ENCODE data around the gene TPO.
"Not testable (repeated sequence)": the region's sequence is repeated elsewhere in the genome, so short reads cannot be mapped to it uniquely, and the experiment has no call there.

Gene TPO

GRCh38 chr2:1406434-1406833 is 6.8 kb upstream of the TPO start:
- DNase-seq, result no peak

- DNase-seq, result peak; percentile 33
Measured at GRCh38 chr2:1407950-1408675, 5.2 kb upstream of the TPO start.

GRCh38 chr2:1414121-1414520 is 858 bp downstream of the TPO start:
- no peak for DNase-seq

- not testable (repeated sequence) for DNase-seq
Measured at GRCh38 chr2:1414901-1415300, 1.6 kb downstream of the TPO start.

GRCh38 chr2:1415501-1415900 is 2.2 kb downstream of the TPO start:
- DNase-seq, result no peak

GRCh38 chr2:1418566-1418965 is 5.3 kb downstream of the TPO start:
- DNase-seq, result no peak

GRCh38 chr2:1420746-1421480 is 7.7 kb downstream of the TPO start:
- DNase-seq, result no peak

GRCh38 chr2:1421731-1422130 is 8.5 kb downstream of the TPO start:
- DNase-seq, result peak; percentile 53

GRCh38 chr2:1422131-1422530 is 8.9 kb downstream of the TPO start:
- no peak for DNase-seq

- DNase-seq, result no peak
Measured at GRCh38 chr2:1422716-1423285, 9.5 kb downstream of the TPO start.

- DNase-seq, result no peak
Measured at GRCh38 chr2:1427086-1427485, 13.8 kb downstream of the TPO start.

GRCh38 chr2:1429895-1430294 is 16.6 kb downstream of the TPO start:
- DNase-seq, result no peak

GRCh38 chr2:1430491-1430890 is 17.2 kb downstream of the TPO start:
- DNase-seq, result no peak

GRCh38 chr2:1431886-1432400 is 18.7 kb downstream of the TPO start:
- DNase-seq, result no peak

GRCh38 chr2:1432726-1433125 is 19.5 kb downstream of the TPO start:
- no peak for DNase-seq

- DNase-seq, result no peak
Measured at GRCh38 chr2:1436369-1436768, 23.1 kb downstream of the TPO start.

GRCh38 chr2:1437101-1437500 is 23.8 kb downstream of the TPO start:
- DNase-seq, result no peak

- DNase-seq, result no peak
Measured at GRCh38 chr2:1437537-1437936, 24.3 kb downstream of the TPO start.

GRCh38 chr2:1438972-1439371 is 25.7 kb downstream of the TPO start:
- no peak for DNase-seq

GRCh38 chr2:1440581-1440980 is 27.3 kb downstream of the TPO start:
- no peak for DNase-seq

- no peak for DNase-seq
Measured at GRCh38 chr2:1446301-1446700, 33.0 kb downstream of the TPO start.

- no peak for DNase-seq
Measured at GRCh38 chr2:1448009-1448408, 34.7 kb downstream of the TPO start.

GRCh38 chr2:1450915-1451314 is 37.7 kb downstream of the TPO start:
- DNase-seq, result no peak

GRCh38 chr2:1451422-1451821 is 38.2 kb downstream of the TPO start:
- DNase-seq, result no peak

Data from NCI-H187 treated with DMSO at 0.1 percent for 48 hours (cell line).